CD4-positive, alpha-beta T cell (primary cell): ENCODE results near the gene INTS4. TPM values are rescaled to one million over a fixed set of nuclear protein-coding genes. Genes with fewer than 3 reads are reported as not detected.

Source experiments
- ATAC-seq: fragments of 200-7000 bp; cut with Tn5 transposase; one replicate; pipeline ENCODE4 v1.10.0; 2022; ENCODE audit warnings: mild to moderate bottlenecking; ENCODE audit not compliant: poor library complexity
- CTCF ChIA-PET: fragments of 350-600 bp; sonication (Branson Sonifier 250); formaldehyde crosslinking; loops from one replicate; lab custom pipeline; 2021; ENCODE audit warnings: antibody characterized with exemption, inconsistent platforms; lab: Charles Lee
- POLR2A ChIA-PET: fragments of 350-600 bp; sonication (Branson Sonifier 250); formaldehyde crosslinking; loops from one replicate; lab custom pipeline; 2021; ENCODE audit warnings: antibody characterized with exemption, inconsistent platforms; lab: Charles Lee
- DNase-seq, 14 experiments: peaks; one replicate each; pipeline ENCODE4 v3.0.0-alpha.2; 2013 to 2020; ENCODE audit warnings: mixed read lengths in 2 of 14
- H3K27ac ChIP-seq, 2 donors: one replicate each; pipeline versions ENCODE4 v1.5.1 to v1.7.0; 2013; ENCODE audit warnings: low read length in 2 of 2, low read depth in 1 of 2, mild to moderate bottlenecking in 1 of 2
- H3K27me3 ChIP-seq, 2 experiments: 1 replicate in 1 of 2; 2 replicates in 1 of 2; pipeline versions ENCODE4 v1.6.1 to v1.7.0; 2013; ENCODE audit warnings: low read length in 2 of 2, control low read depth in 1 of 2, mild to moderate bottlenecking in 1 of 2, moderate library complexity in 1 of 2; ENCODE audit not compliant: insufficient read depth in 2 of 2, control insufficient read depth in 1 of 2
- H3K36me3 ChIP-seq: one replicate; pipeline ENCODE4 v1.6.1; 2013; ENCODE audit warnings: low read length, control low read depth; ENCODE audit not compliant: insufficient read depth
- H3K4me1 ChIP-seq: one replicate; pipeline ENCODE4 v1.6.1; 2013; ENCODE audit warnings: low read length, control low read depth; ENCODE audit not compliant: insufficient read depth
- H3K4me3 ChIP-seq: one replicate; pipeline ENCODE4 v1.5.1; 2013; ENCODE audit warnings: mild to moderate bottlenecking, low read length, moderate library complexity
- H3K9me3 ChIP-seq, 2 experiments: 1 replicate in 1 of 2; 2 replicates in 1 of 2; pipeline versions ENCODE4 v1.6.1 to v1.7.0; 2013; ENCODE audit warnings: low read length in 2 of 2, mild to moderate bottlenecking in 2 of 2, control low read depth in 1 of 2, moderate library complexity in 1 of 2; ENCODE audit not compliant: control insufficient read depth in 1 of 2, insufficient read depth in 1 of 2
- H3K27ac Mint-ChIP-seq: one replicate; pipeline ENCODE4 v1.8.0; 2020; ENCODE audit warnings: mixed read lengths
- H3K27me3 Mint-ChIP-seq: one replicate; pipeline ENCODE4 v1.8.0; 2021; ENCODE audit warnings: mixed read lengths
- H3K36me3 Mint-ChIP-seq: one replicate; pipeline ENCODE4 v1.8.0; 2021; ENCODE audit warnings: low read depth, mixed read lengths
- H3K4me1 Mint-ChIP-seq: one replicate; pipeline ENCODE4 v1.8.0; 2021; ENCODE audit warnings: low read depth, mixed read lengths
- H3K4me3 Mint-ChIP-seq: one replicate; pipeline ENCODE4 v1.8.0; 2020; ENCODE audit warnings: mild to moderate bottlenecking, mixed read lengths
- H3K9me3 Mint-ChIP-seq: one replicate; pipeline ENCODE4 v1.8.0; 2020; ENCODE audit warnings: mixed read lengths
- CTCF ChIP-seq: fragments of 200-600 bp; IDR thresholded peaks from one replicate; pipeline ENCODE4 v1.8.0; 2022; ENCODE audit warnings: antibody characterized with exemption, mild to moderate bottlenecking
- intact Hi-C, 2 experiments: fragments of 100-400 bp; cut with DNase I in 1 of 2; cut with micrococcal nuclease in 1 of 2; formaldehyde crosslinking; loops; one replicate each; pipeline versions ENCODE4 v1.15.1 to v1.9.0; 2023 to 2025; cut with DNase I, micrococcal nuclease
- total RNA-seq, 174 experiments: library from RNA in 2 of 174; stranded (reverse) in 2 of 174; gene quantifications; one replicate each; pipeline ENCODE4 v1.2.3 and lab custom pipeline; 2021 to 2026

INTS4 gene
- total RNA-seq, 2 experiments from 2014 or later = 46.5 to 49.2 TPM

DNA sequence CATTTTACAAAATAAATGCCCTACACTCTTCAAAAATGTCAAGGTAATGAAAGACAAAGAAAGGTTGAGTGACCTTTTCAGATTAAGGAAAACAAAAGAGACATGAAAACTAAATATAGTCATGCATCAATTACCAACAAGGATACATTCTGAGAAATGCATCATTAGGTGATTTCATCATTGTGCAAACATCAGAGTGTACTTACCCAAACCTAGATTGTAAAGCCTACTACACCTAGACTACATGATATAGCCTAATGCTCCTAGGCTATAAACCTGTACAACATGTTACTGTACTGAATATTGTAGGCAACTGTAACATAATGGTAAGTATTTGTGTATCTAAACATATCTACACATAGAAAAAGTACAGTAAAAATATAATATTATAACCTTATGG lies 26.7 kb downstream of the INTS4 start:
- peaks cover 58% of the 10 kb centered on the region for H3K36me3 Mint-ChIP-seq
- no peak for DNase-seq
- ATAC-seq = no peak

GRCh38 chr11:77967121-77967520 lies 27.3 kb downstream of the INTS4 start:
- Mint-ChIP-seq H3K27me3 (no peaks in the 10 kb centered on the region), H3K36me3 (peaks cover 52% of the 10 kb centered on the region), H3K4me3 (no peak overlapping the region), H3K27ac (no peak overlapping the region), H3K9me3 (no peaks in the 10 kb centered on the region), H3K4me1 (no peaks in the 10 kb centered on the region)
- H3K4me1 ChIP-seq = no peaks in the 10 kb centered on the region
- CTCF ChIA-PET = no interaction called here
- peaks cover 14% of the 10 kb centered on the region for H3K36me3 ChIP-seq
- H3K4me3 ChIP-seq = no peak overlapping the region
- DNase-seq (no peak), ATAC-seq (no peak)
- TF ChIP-seq CTCF = no peak
- intact Hi-C loops = no loop called here
- POLR2A ChIA-PET = no interaction called here
- H3K9me3 ChIP-seq = no peaks in the 10 kb centered on the region
- H3K27ac ChIP-seq = no peak overlapping the region
- H3K27me3 ChIP-seq = no peaks in the 10 kb centered on the region

More for the DNA sequence above, 26.7 kb downstream of the INTS4 start:
- Histone ChIP-seq H3K27ac (no peak overlapping the region), H3K4me1 (no peaks in the 10 kb centered on the region), H3K9me3 (no peaks in the 10 kb centered on the region), H3K27me3 (no peaks in the 10 kb centered on the region), H3K36me3 (peaks cover 14% of the 10 kb centered on the region), H3K4me3 (no peak overlapping the region)
- H3K9me3 Mint-ChIP-seq = no peaks in the 10 kb centered on the region
- H3K4me3 Mint-ChIP-seq = no peak overlapping the region
- no peak overlapping the region for H3K27ac Mint-ChIP-seq
- ChIA-PET POLR2A (no interaction called here), CTCF (no interaction called here)
- intact Hi-C loops = no loop called here
- H3K27me3 Mint-ChIP-seq = no peaks in the 10 kb centered on the region
- no peak for TF ChIP-seq CTCF
- H3K4me1 Mint-ChIP-seq = no peaks in the 10 kb centered on the region

GRCh38 chr11:77966338-77966737 lies 28.1 kb downstream of the INTS4 start:
- intact Hi-C loops = no loop called here
- H3K4me1 ChIP-seq = no peaks in the 10 kb centered on the region
- TF ChIP-seq CTCF = no peak
- peaks cover 51% of the 10 kb centered on the region for H3K36me3 Mint-ChIP-seq
- peaks cover 14% of the 10 kb centered on the region for H3K36me3 ChIP-seq
- H3K4me1 Mint-ChIP-seq = no peaks in the 10 kb centered on the region
- no peaks in the 10 kb centered on the region for H3K27me3 ChIP-seq
- no peaks in the 10 kb centered on the region for H3K9me3 Mint-ChIP-seq
- ChIA-PET CTCF (no interaction called here), POLR2A (no interaction called here)
- ATAC-seq (no peak), DNase-seq (no peak)
- no peak overlapping the region for H3K27ac ChIP-seq
- H3K27ac Mint-ChIP-seq = no peak overlapping the region
- no peaks in the 10 kb centered on the region for H3K9me3 ChIP-seq
- no peak overlapping the region for H3K4me3 ChIP-seq
- H3K4me3 Mint-ChIP-seq = no peak overlapping the region
- no peaks in the 10 kb centered on the region for H3K27me3 Mint-ChIP-seq
